ENCODE data around the gene CELF5. TPM values are rescaled to one million over a fixed set of nuclear protein-coding genes. Genes with fewer than 3 reads are reported as not detected.
A peak's percentile ranks its signal among the peaks of the same experiment; 100 is the strongest.

Gene CELF5
- total RNA-seq, 4 donors from 2014 or later = 0.28 to 0.73 TPM; not detected in 2

DNA sequence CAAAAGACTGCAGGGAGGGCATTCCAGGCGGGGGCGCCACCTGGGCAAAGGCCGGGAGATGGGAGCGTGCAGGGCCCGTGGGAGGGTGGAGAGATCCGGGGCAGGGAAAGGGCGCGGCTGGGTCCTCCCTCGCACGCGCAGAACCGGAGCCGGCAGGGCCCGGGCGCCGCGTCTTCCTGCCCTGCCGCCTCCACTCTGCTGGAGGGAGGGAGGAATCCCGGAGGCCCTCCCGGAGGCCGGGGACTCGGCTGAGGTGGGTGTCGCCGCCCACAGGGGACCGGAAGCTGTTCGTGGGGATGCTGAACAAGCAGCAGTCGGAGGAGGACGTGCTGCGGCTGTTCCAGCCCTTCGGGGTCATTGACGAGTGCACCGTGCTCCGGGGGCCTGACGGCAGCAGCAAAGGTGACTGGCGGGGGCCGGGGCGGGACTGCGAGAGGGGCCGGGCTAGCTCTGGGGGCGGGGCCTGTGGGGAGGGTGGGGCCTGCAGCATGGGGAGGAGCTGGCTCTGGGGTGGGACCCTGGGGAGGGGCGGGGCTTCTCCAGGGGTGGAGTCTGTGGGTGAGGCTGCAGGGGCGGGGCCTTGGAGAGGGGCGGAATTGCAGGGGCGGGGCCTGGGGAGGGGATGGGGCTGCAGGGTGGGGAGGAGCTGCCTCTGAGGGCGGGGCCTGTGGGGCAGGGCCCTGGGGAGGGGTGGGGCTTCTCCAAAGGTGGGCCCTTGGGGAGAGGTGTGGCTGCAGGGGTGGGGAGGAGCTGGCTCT, 51.3 kb downstream of the CELF5 start:
- Histone ChIP-seq H3K36me3 (no peaks in the 10 kb centered on the region), H3K27ac (no peak overlapping the region), H3K9me3 (peaks cover 0 to 8% of the 10 kb centered on the region in 2 donors), H3K4me3 (no peak overlapping the region), H3K27me3 (peaks cover 8 to 9% of the 10 kb centered on the region in 2 donors), H3K4me1 (peaks cover 0 to 5% of the 10 kb centered on the region in 2 donors)
- DNase-seq = peak; percentile 30 to 42
- TF ChIP-seq CTCF (IDR thresholded peaks at IDR 0.05) (no peak), POLR2A (IDR thresholded peaks at IDR 0.05) (no peak)
- intact Hi-C loops (cut with DNase I; ENCODE audit: low total_unique reads) = no loop called here

DNA sequence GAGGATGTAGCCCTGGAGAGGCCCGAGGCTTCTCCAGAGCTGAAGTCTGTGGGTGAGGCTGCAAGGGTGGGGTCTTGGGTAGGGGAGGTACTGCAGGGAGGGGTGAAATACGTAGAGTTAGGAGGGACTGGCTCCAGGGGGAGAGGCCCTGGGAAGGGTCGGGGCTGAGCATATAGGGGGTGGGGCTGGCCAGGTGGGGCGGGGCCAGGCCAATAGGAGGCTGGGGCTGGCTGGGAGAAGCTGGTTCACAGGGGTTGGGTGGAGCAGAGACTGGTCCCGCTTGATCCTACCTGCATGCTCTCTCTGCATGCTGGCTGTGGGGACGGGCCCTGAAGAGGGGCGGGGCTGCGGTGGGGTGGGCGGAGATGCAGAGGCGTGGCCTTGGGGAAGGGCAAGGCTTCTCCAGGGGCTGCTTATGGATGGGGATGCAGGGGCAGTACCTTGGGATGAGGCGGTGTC, 51.9 kb downstream of the CELF5 start:
- H3K4me3 ChIP-seq = no peak overlapping the region
- peaks cover 0 to 5% of the 10 kb centered on the region in 2 donors for H3K4me1 ChIP-seq
- intact Hi-C loops (cut with DNase I; ENCODE audit: low total_unique reads) = no loop called here
- H3K36me3 ChIP-seq = no peaks in the 10 kb centered on the region
- H3K27ac ChIP-seq = no peak overlapping the region
- peaks cover 0 to 8% of the 10 kb centered on the region in 2 donors for H3K9me3 ChIP-seq
- H3K27me3 ChIP-seq = peaks cover 8 to 9% of the 10 kb centered on the region in 2 donors
- TF ChIP-seq CTCF (IDR thresholded peaks at IDR 0.05) (no peak), POLR2A (IDR thresholded peaks at IDR 0.05) (no peak)
- no peak for DNase-seq

- H3K27ac ChIP-seq = no peak overlapping the region
- H3K36me3 ChIP-seq = no peaks in the 10 kb centered on the region
- intact Hi-C loops (cut with DNase I; ENCODE audit: low total_unique reads) = no loop called here
- peaks cover 0 to 6% of the 10 kb centered on the region in 2 donors for H3K9me3 ChIP-seq
- DNase-seq = no peak
- H3K4me3 ChIP-seq = no peak overlapping the region
- peaks cover 8 to 13% of the 10 kb centered on the region in 2 donors for H3K27me3 ChIP-seq
- peaks cover 0 to 5% of the 10 kb centered on the region in 2 donors for H3K4me1 ChIP-seq
- TF ChIP-seq POLR2A (IDR thresholded peaks at IDR 0.05) (no peak), CTCF (IDR thresholded peaks at IDR 0.05) (no peak)
Measured at GRCh38 chr19:3277649-3278048, 53.2 kb downstream of the CELF5 start.

- intact Hi-C loops (cut with DNase I; ENCODE audit: low total_unique reads) = no loop called here
- Histone ChIP-seq H3K27ac (no peak overlapping the region), H3K27me3 (peaks cover 8 to 20% of the 10 kb centered on the region in 2 donors), H3K9me3 (no peaks in the 10 kb centered on the region), H3K4me1 (peaks cover 0 to 5% of the 10 kb centered on the region in 2 donors), H3K4me3 (no peak overlapping the region), H3K36me3 (no peaks in the 10 kb centered on the region)
- DNase-seq = no peak
- TF ChIP-seq CTCF (IDR thresholded peaks at IDR 0.05) = no peak
- no peak for TF ChIP-seq POLR2A (IDR thresholded peaks at IDR 0.05)
Measured at GRCh38 chr19:3278294-3278693, 53.8 kb downstream of the CELF5 start.

DNA sequence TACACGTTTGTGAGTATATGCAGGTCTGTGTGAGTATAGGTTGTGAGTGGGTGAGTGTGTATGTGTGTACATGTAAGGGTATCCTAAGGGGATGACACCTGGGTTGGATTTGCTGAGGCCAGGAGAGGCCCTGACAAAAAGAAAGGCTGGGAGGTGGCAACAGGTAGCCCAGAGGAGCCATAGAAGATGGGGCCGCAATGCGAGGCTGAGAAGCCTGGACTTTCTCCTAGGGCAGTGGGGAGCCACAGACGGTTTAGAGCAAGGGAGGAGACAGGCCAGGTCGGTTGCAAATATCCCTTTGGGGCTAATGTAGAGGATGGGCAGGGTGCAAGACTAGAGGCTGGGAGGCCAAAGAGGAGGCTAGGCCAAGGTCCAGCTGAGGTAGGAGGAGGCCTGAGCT, 54.3 kb downstream of the CELF5 start:
- no peak overlapping the region for H3K4me3 ChIP-seq
- H3K36me3 ChIP-seq = no peaks in the 10 kb centered on the region
- intact Hi-C loops (cut with DNase I; ENCODE audit: low total_unique reads) = no loop called here
- H3K4me1 ChIP-seq = peaks cover 0 to 5% of the 10 kb centered on the region in 2 donors
- H3K27ac ChIP-seq = no peak overlapping the region
- DNase-seq = no peak
- TF ChIP-seq POLR2A (IDR thresholded peaks at IDR 0.05) (no peak), CTCF (IDR thresholded peaks at IDR 0.05) (no peak)
- peaks cover 8 to 24% of the 10 kb centered on the region in 2 donors for H3K27me3 ChIP-seq
- no peaks in the 10 kb centered on the region for H3K9me3 ChIP-seq
